Measurements from ENCODE around the gene TDRD6. TPM values are rescaled to one million over a fixed set of nuclear protein-coding genes. Genes with fewer than 3 reads are reported as not detected.

Gene TDRD6
- polyA plus RNA-seq, 1 of the 3 experiments (the other 2 are of a cell fraction) = not detected

GRCh38 chr6:46730921-46731461, 43.3 kb downstream of the TDRD6 start:
- H3K79me2 ChIP-seq (ENCODE audit: insufficient read depth) = no peaks in the 10 kb centered on the region
- no peak overlapping the region for H3K27ac ChIP-seq (ENCODE audit: low read depth in 2 of 2, low read length in 1 of 2)
- H2AFZ ChIP-seq (ENCODE audit: low read depth) = no peak overlapping the region
- no peak for DNase-seq
- H3F3A ChIP-seq (replicated peaks; ENCODE audit: insufficient read depth) = no peaks in the 10 kb centered on the region
- H3K9me3 ChIP-seq = no peaks in the 10 kb centered on the region
- POLR2A ChIA-PET = no interaction called here
- no peak for TF ChIP-seq JUND (IDR thresholded peaks at IDR 0.05)
- no peak for TF ChIP-seq CHD2 (IDR thresholded peaks at IDR 0.05; ENCODE audit: low read length, partially characterized antibody)
- no peak overlapping the region for H3K4me3 ChIP-seq (ENCODE audit: low read depth in 2 of 2, low read length in 1 of 2)
- CTCF ChIA-PET = no interaction called here
- H3K9me2 ChIP-seq = no peaks in the 10 kb centered on the region
- WGBS (ENCODE audit: low lambda C conversion rate) = 8% methylated on average over 4 of the region's 4 CpGs
- no peaks in the 10 kb centered on the region for H3K36me3 ChIP-seq (replicated peaks in 1 of 2; ENCODE audit: control insufficient read depth in 1 of 2, insufficient read depth in 2 of 2, low read length in 1 of 2)
- no peaks in the 10 kb centered on the region for H3K4me1 ChIP-seq (ENCODE audit: control insufficient read depth in 1 of 2, insufficient read depth in 2 of 2, low read depth in 1 of 2, low read length in 1 of 2)
- peaks cover 23% of the 10 kb centered on the region; the same call in 1 of the 2 replicates for H3K27me3 ChIP-seq (ENCODE audit: insufficient read depth)
- H3K4me2 ChIP-seq = no peak overlapping the region
- no peak overlapping the region for H3K9ac ChIP-seq
- H4K20me1 ChIP-seq (ENCODE audit: insufficient read depth) = no peaks in the 10 kb centered on the region

GRCh38 chr6:46733341-46733801, 45.7 kb downstream of the TDRD6 start:
- TF ChIP-seq POLR2AphosphoS5 (IDR thresholded peaks at IDR 0.05; ENCODE audit: low read depth, low read length) = no peak
- TF ChIP-seq JUND (IDR thresholded peaks at IDR 0.05) = no peak
- no peak for TF ChIP-seq FOSL2 (IDR thresholded peaks at IDR 0.05; ENCODE audit: borderline replicate concordance, low read depth)
- TF ChIP-seq FOXJ3 (CRISPR knock-in tag; IDR thresholded peaks at IDR 0.05) = no peak
- Histone ChIP-seq H3F3A (replicated peaks; ENCODE audit: insufficient read depth) (no peaks in the 10 kb centered on the region), H3K36me3 (replicated peaks in 1 of 2; ENCODE audit: control insufficient read depth in 1 of 2, insufficient read depth in 2 of 2, low read length in 1 of 2) (no peaks in the 10 kb centered on the region), H3K27me3 (ENCODE audit: insufficient read depth) (peaks cover 31% of the 10 kb centered on the region; the same call in 1 of the 2 replicates), H3K79me2 (ENCODE audit: insufficient read depth) (no peaks in the 10 kb centered on the region), H3K9me3 (no peaks in the 10 kb centered on the region), H3K4me1 (ENCODE audit: control insufficient read depth in 1 of 2, insufficient read depth in 2 of 2, low read depth in 1 of 2, low read length in 1 of 2) (no peaks in the 10 kb centered on the region), H3K4me2 (no peak overlapping the region), H4K20me1 (ENCODE audit: insufficient read depth) (no peaks in the 10 kb centered on the region), H3K4me3 (ENCODE audit: low read depth in 2 of 2, low read length in 1 of 2) (no peak overlapping the region), H2AFZ (ENCODE audit: low read depth) (no peak overlapping the region), H3K27ac (ENCODE audit: low read depth in 2 of 2, low read length in 1 of 2) (no peak overlapping the region), H3K9ac (no peak overlapping the region), H3K9me2 (no peaks in the 10 kb centered on the region)
- CTCF ChIA-PET = no interaction called here
- POLR2A ChIA-PET = no interaction called here
- WGBS (ENCODE audit: low lambda C conversion rate) = no CpG with 5 or more reads among the region's 2 CpGs
- DNase-seq = no peak

- no peaks in the 10 kb centered on the region for H3K79me2 ChIP-seq (ENCODE audit: insufficient read depth)
- H3K9me2 ChIP-seq = no peaks in the 10 kb centered on the region
- H3K4me1 ChIP-seq (ENCODE audit: control insufficient read depth in 1 of 2, insufficient read depth in 2 of 2, low read depth in 1 of 2, low read length in 1 of 2) = no peaks in the 10 kb centered on the region
- no peak within 1 kb of the TSS for H3K27ac ChIP-seq (ENCODE audit: low read depth in 2 of 2, low read length in 1 of 2)
- 2% methylated on average over 21 of the region's 73 CpGs for WGBS (ENCODE audit: low lambda C conversion rate)
- TF ChIP-seq FOXM1 (IDR thresholded peaks at IDR 0.05; ENCODE audit: low read depth) = no peak
- TF ChIP-seq RFX5 (IDR thresholded peaks at IDR 0.05; ENCODE audit: low read length) = no peak
- TF ChIP-seq CTCF (IDR thresholded peaks at IDR 0.05) = no peak
- no peak for TF ChIP-seq TCF12 (IDR thresholded peaks at IDR 0.05)
- no peak for TF ChIP-seq YY1 (IDR thresholded peaks at IDR 0.05; ENCODE audit: low read depth)
- no peak for TF ChIP-seq CHD2 (IDR thresholded peaks at IDR 0.05; ENCODE audit: low read length, partially characterized antibody)
- no peak for TF ChIP-seq JUND (IDR thresholded peaks at IDR 0.05)
- peak; percentile 35 for DNase-seq
- no peaks in the 10 kb centered on the region for H3K36me3 ChIP-seq (replicated peaks in 1 of 2; ENCODE audit: control insufficient read depth in 1 of 2, insufficient read depth in 2 of 2, low read length in 1 of 2)
- no peaks in the 10 kb centered on the region for H4K20me1 ChIP-seq (ENCODE audit: insufficient read depth)
- H3F3A ChIP-seq (replicated peaks; ENCODE audit: insufficient read depth) = no peaks in the 10 kb centered on the region
- H3K4me3 ChIP-seq (ENCODE audit: low read depth in 2 of 2, low read length in 1 of 2) = peak within 1 kb of the TSS in 1 of 2 experiments; percentile 23; a peak in 1 of 4 replicates
- CTCF ChIA-PET = no interaction called here
- no peak within 1 kb of the TSS for H3K9ac ChIP-seq
- 0 out of 2 replicates have a peak within 1 kb of the TSS, but pooled peaks have one; percentile 49 for H2AFZ ChIP-seq (ENCODE audit: low read depth)
- H3K27me3 ChIP-seq (ENCODE audit: insufficient read depth) = peaks cover 31% of the 10 kb centered on the region; the same call in 1 of the 2 replicates
- POLR2A ChIA-PET = no interaction called here
- H3K4me2 ChIP-seq = peak within 1 kb of the TSS; percentile 66
- H3K9me3 ChIP-seq = no peaks in the 10 kb centered on the region
These were observed 47.4 kb downstream of the TDRD6 start, which contains the start of gene PLA2G7 for GRCh38 chr6:46734867-46735719. Gene PLA2G7 (minus strand): TSS chr6:46735375. CDS start chr6:46722891, 12,484 bp downstream.

Data from SK-N-SH (cell line).